ENCODE measurements around the gene USP49.
"Not testable (repeated sequence)": the region's sequence is repeated elsewhere in the genome, so short reads cannot be mapped to it uniquely, and the experiment has no call there.

The USP49 gene

DNA sequence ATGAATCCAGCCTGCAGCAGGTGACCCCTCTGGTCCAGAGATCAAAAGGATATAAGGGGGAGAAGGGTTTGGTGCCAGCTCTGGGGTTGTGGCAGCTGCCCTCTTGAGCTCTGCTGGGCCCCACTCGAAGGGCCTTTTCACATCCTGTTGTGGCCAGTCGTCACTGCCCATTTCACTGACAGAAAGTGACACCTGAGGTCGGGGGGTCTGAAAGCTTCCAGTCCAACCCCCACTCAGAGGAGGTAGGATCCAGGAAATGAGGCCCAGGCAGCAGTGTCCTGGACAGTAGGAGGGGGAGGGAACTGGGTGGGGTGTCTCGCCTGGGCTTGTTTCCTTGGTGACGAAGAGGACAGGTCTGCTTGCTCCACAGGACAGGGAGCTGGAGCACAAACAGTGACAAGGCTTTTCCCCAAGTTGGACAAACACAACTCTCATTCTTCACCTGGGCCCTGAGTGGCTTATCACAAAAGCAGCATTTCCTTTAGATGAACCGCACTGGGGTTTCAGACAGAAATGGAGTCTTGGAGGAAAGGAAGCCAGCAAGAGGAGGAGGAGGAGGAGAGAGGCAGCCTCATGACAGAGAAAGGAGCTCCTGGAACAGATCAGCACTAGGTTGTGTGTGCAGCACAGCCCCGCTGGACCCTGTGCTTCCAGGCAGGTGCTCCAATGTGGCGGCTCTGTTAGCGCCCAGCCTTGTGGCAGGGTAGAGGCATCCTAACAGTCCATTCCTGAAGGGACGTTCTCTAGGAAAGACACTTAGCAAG, 126.4 kb downstream of the USP49 start:
- TF ChIP-seq GABPA (IDR thresholded peaks at IDR 0.05; ENCODE audit: low read depth), result no peak
- TF ChIP-seq POLR2AphosphoS5 (IDR thresholded peaks at IDR 0.05; ENCODE audit: low read depth), result no peak
- TF ChIP-seq SPI1 (IDR thresholded peaks at IDR 0.05; ENCODE audit: borderline replicate concordance, low read depth), result no peak
- TF ChIP-seq, protein P1, sequence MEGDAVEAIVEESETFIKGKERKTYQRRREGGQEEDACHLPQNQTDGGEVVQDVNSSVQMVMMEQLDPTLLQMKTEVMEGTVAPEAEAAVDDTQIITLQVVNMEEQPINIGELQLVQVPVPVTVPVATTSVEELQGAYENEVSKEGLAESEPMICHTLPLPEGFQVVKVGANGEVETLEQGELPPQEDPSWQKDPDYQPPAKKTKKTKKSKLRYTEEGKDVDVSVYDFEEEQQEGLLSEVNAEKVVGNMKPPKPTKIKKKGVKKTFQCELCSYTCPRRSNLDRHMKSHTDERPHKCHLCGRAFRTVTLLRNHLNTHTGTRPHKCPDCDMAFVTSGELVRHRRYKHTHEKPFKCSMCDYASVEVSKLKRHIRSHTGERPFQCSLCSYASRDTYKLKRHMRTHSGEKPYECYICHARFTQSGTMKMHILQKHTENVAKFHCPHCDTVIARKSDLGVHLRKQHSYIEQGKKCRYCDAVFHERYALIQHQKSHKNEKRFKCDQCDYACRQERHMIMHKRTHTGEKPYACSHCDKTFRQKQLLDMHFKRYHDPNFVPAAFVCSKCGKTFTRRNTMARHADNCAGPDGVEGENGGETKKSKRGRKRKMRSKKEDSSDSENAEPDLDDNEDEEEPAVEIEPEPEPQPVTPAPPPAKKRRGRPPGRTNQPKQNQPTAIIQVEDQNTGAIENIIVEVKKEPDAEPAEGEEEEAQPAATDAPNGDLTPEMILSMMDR (IDR thresholded peaks at IDR 0.05; ENCODE audit: insufficient read depth, low read length), result no peak
- TF ChIP-seq, protein P2, sequence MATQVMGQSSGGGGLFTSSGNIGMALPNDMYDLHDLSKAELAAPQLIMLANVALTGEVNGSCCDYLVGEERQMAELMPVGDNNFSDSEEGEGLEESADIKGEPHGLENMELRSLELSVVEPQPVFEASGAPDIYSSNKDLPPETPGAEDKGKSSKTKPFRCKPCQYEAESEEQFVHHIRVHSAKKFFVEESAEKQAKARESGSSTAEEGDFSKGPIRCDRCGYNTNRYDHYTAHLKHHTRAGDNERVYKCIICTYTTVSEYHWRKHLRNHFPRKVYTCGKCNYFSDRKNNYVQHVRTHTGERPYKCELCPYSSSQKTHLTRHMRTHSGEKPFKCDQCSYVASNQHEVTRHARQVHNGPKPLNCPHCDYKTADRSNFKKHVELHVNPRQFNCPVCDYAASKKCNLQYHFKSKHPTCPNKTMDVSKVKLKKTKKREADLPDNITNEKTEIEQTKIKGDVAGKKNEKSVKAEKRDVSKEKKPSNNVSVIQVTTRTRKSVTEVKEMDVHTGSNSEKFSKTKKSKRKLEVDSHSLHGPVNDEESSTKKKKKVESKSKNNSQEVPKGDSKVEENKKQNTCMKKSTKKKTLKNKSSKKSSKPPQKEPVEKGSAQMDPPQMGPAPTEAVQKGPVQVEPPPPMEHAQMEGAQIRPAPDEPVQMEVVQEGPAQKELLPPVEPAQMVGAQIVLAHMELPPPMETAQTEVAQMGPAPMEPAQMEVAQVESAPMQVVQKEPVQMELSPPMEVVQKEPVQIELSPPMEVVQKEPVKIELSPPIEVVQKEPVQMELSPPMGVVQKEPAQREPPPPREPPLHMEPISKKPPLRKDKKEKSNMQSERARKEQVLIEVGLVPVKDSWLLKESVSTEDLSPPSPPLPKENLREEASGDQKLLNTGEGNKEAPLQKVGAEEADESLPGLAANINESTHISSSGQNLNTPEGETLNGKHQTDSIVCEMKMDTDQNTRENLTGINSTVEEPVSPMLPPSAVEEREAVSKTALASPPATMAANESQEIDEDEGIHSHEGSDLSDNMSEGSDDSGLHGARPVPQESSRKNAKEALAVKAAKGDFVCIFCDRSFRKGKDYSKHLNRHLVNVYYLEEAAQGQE (IDR thresholded peaks at IDR 0.05; ENCODE audit: insufficient replicate concordance, low read depth), result no peak
- H3K4me3 ChIP-seq (replicated peaks; ENCODE audit: insufficient read depth, low read length), result no peak overlapping the region
- H3K27me3 ChIP-seq (ENCODE audit: insufficient read depth, poor library complexity, severe bottlenecking), result no peaks in the 10 kb centered on the region
- no peak for DNase-seq (ENCODE audit: low read depth in 1 of 2, low spot score in 1 of 2)
- H3K27ac ChIP-seq (replicated peaks), result no peak overlapping the region

DNA sequence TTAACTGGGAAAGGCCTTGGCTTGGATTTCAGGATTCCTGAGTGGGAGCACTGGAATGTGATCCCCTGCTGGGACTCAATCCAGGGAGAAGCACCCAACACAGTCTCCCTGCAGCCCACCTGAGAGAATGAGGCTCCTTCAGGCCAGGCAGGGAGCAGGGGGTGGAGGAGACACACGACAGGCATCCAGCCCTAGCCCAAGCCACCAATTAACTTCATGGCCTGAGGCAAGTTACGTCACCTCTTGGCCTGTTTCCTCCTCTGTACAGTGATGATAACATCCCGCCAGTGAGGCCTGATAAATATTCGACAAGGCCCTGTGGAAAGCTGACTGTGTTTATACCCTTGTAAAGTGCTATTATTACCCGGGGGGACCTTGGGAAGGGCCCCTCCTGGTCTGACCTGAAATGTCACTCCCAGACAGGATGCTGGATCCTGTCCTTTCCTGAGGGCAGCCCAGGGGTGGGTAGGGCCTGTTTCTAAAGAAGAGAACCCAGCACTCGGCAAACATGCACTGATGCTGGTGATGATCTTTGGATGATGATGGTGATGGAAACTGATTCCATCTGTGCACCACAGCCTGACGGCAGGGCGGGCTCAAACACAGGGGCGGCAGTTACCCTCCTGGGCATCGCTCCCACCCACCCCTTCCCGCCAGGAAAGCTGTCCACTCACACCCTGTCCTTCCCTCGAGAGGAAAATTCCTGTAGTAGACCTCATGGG, 127.9 kb downstream of the USP49 start:
- no peak overlapping the region for H3K4me3 ChIP-seq (replicated peaks; ENCODE audit: insufficient read depth, low read length)
- DNase-seq (ENCODE audit: low read depth in 1 of 2, low spot score in 1 of 2), result peak in 1 of 2 experiments; percentile 56
- TF ChIP-seq POLR2AphosphoS5 (IDR thresholded peaks at IDR 0.05; ENCODE audit: low read depth) (no peak), GABPA (IDR thresholded peaks at IDR 0.05; ENCODE audit: low read depth) (no peak), SPI1 (IDR thresholded peaks at IDR 0.05; ENCODE audit: borderline replicate concordance, low read depth) (no peak)
- TF ChIP-seq, protein P1 (IDR thresholded peaks at IDR 0.05; ENCODE audit: insufficient read depth, low read length), result no peak
- TF ChIP-seq, protein P2 (IDR thresholded peaks at IDR 0.05; ENCODE audit: insufficient replicate concordance, low read depth), result no peak
- H3K27me3 ChIP-seq (ENCODE audit: insufficient read depth, poor library complexity, severe bottlenecking), result no peaks in the 10 kb centered on the region
- no peak overlapping the region for H3K27ac ChIP-seq (replicated peaks)

DNA sequence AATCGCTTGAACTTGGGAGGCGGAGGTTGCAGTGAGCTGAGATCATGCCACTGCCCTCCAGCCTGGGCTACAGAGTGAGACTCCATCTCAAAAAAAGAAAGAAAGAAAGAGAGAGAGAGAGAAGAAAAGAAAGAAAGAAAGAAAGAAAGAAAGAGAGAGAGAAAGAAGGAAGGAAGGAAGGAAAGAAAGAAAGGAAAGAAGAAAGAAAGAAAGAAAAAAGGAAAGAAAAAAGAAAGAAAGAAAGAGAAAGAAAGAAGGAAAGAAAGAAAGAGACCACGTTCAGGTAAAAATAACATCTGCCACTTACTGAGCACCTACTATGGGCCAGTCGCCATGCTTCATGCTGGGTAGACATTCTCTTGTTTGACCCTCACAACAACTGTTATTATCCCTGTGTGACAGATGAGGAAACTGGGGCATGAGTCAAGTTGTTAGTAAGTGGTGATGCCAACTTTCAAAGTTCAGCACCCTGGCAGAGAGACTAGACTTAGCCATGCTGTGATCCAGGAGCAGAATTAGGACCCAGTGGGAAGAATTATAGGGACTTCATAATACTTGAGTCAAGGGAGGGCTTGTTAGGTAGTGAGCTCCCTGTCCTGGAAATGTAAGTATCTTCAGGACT, 129.0 kb downstream of the USP49 start:
- not testable (repeated sequence) for DNase-seq (ENCODE audit: low read depth in 1 of 2, low spot score in 1 of 2); H3K27ac ChIP-seq (replicated peaks); H3K27me3 ChIP-seq (ENCODE audit: insufficient read depth, poor library complexity, severe bottlenecking); H3K4me3 ChIP-seq (replicated peaks; ENCODE audit: insufficient read depth, low read length)

DNA sequence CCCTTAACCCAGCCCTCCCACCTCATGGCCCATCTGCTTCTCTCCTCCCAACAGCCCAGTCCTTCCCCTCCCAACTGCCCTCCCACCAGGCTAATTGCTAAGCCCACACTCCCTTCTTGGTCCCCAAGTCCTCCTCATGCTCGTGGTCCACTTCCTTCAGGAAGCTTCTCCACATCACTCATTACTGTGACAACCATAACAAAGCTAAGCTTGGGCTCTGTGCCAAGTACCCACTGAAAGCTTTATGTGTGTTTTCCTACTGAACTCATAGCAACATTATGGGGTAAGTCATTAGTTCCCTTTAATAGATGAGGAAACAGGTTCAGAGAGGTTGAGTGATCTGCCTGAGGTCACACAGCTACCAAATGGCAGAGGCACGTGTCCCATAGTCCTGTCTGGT, 131.7 kb downstream of the USP49 start:
- no peak for DNase-seq (ENCODE audit: low read depth in 1 of 2, low spot score in 1 of 2)
- Histone ChIP-seq H3K4me3 (replicated peaks; ENCODE audit: insufficient read depth, low read length) (no peak overlapping the region), H3K27me3 (ENCODE audit: insufficient read depth, poor library complexity, severe bottlenecking) (no peaks in the 10 kb centered on the region), H3K27ac (replicated peaks) (no peak overlapping the region)
- TF ChIP-seq GABPA (IDR thresholded peaks at IDR 0.05; ENCODE audit: low read depth) (no peak), POLR2AphosphoS5 (IDR thresholded peaks at IDR 0.05; ENCODE audit: low read depth) (no peak), SPI1 (IDR thresholded peaks at IDR 0.05; ENCODE audit: borderline replicate concordance, low read depth) (no peak)
- TF ChIP-seq, protein P2 (IDR thresholded peaks at IDR 0.05; ENCODE audit: insufficient replicate concordance, low read depth), result no peak
- TF ChIP-seq, protein P1 (IDR thresholded peaks at IDR 0.05; ENCODE audit: insufficient read depth, low read length), result no peak
